IMR-90 (cell line): ENCODE measurements around the gene PIP5K1C. TPM values are rescaled to one million over a fixed set of nuclear protein-coding genes. Genes with fewer than 3 reads are reported as not detected.

ENCODE experiments used
- ATAC-seq: fragments of 200-7000 bp; cut with Tn5 transposase; 2 replicates; pipeline ENCODE4 v1.9.1; 2020; ENCODE audit warnings: low read depth, mild to moderate bottlenecking, moderate library complexity
- BruUV-seq: library from RNA; stranded (reverse); fragments of 400-500 nt; replicated peaks from 2 replicates; lab custom pipeline; 2021; lab: Mats Ljungman, UMichigan
- CTCF ChIA-PET: fragments of 300-600 bp; formaldehyde crosslinking; extraction: SDS; loops from one replicate; lab custom pipeline; 2021; ENCODE audit warnings: antibody characterized with exemption; lab: Yijun Ruan, JAX
- POLR2A ChIA-PET: fragments of 300-600 bp; sonication (Branson Sonifier 250); formaldehyde crosslinking; loops from one replicate; lab custom pipeline; 2022; ENCODE audit warnings: antibody characterized with exemption; ENCODE audit not compliant: unreplicated experiment; lab: Charles Lee
- DNase-seq: peaks from one replicate; pipeline ENCODE4 v3.0.0; 2013
- H2AFZ ChIP-seq: replicated peaks from 2 replicates; pipeline ENCODE3; 2013; ENCODE audit warnings: low read length, mild to moderate bottlenecking; ENCODE audit not compliant: poor library complexity
- H2AK5ac ChIP-seq: 2 replicates; pipeline ENCODE4 v1.6.1; 2013; ENCODE audit warnings: low read depth, low read length, inconsistent platforms
- H2AK9ac ChIP-seq: replicated peaks from 2 replicates; pipeline ENCODE3; 2013; ENCODE audit warnings: mild to moderate bottlenecking, low read depth, low read length, moderate library complexity; ENCODE audit not compliant: poor library complexity
- H2BK120ac ChIP-seq: 2 replicates; pipeline ENCODE4 v1.6.1; 2013; ENCODE audit warnings: low read depth, low read length, inconsistent platforms
- H2BK15ac ChIP-seq: 3 replicates; pipeline ENCODE4 v1.6.1; 2013; ENCODE audit warnings: low read depth, low read length, inconsistent platforms
- H2BK20ac ChIP-seq: 2 replicates; pipeline ENCODE4 v1.6.1; 2013; ENCODE audit warnings: low read depth, mild to moderate bottlenecking, inconsistent platforms, low read length, moderate library complexity
- H2BK5ac ChIP-seq: 2 replicates; pipeline ENCODE4 v1.6.1; 2013; ENCODE audit warnings: mild to moderate bottlenecking, low read depth, low read length, inconsistent platforms; ENCODE audit not compliant: poor library complexity, severe bottlenecking
- H3K14ac ChIP-seq: replicated peaks from 2 replicates; pipeline ENCODE4 v1.6.1; 2013; ENCODE audit warnings: low read depth, low read length, inconsistent platforms
- H3K18ac ChIP-seq: 2 replicates; pipeline ENCODE4 v1.6.1; 2013; ENCODE audit warnings: low read depth, low read length, control low read depth
- H3K23ac ChIP-seq: 2 replicates; pipeline ENCODE4 v1.6.1; 2013; ENCODE audit warnings: low read depth, low read length, inconsistent platforms
- H3K27ac ChIP-seq: 2 replicates; pipeline ENCODE4 v1.5.1; 2013; ENCODE audit warnings: mild to moderate bottlenecking, control low read depth, low read length; ENCODE audit not compliant: insufficient read depth
- H3K27me3 ChIP-seq: 2 replicates; pipeline ENCODE4 v1.6.1; 2013; ENCODE audit warnings: low read length; ENCODE audit not compliant: control insufficient read depth, insufficient read depth
- H3K36me3 ChIP-seq: 2 replicates; pipeline ENCODE4 v1.6.1; 2013; ENCODE audit warnings: low read length, mixed read lengths; ENCODE audit not compliant: control insufficient read depth, insufficient read depth
- H3K4ac ChIP-seq: 2 replicates; pipeline ENCODE4 v1.6.1; 2013; ENCODE audit warnings: low read depth, low read length, inconsistent platforms
- H3K4me1 ChIP-seq: 2 replicates; pipeline ENCODE4 v1.6.1; 2013; ENCODE audit warnings: low read length, mixed read lengths; ENCODE audit not compliant: control insufficient read depth, insufficient read depth
- H3K4me2 ChIP-seq: 2 replicates; pipeline ENCODE4 v1.6.1; 2013; ENCODE audit warnings: low read depth, mild to moderate bottlenecking, control low read depth, low read length, moderate library complexity
- H3K4me3 ChIP-seq: 2 replicates; pipeline ENCODE4 v1.5.1; 2013; ENCODE audit warnings: low read depth, mild to moderate bottlenecking, control low read depth, low read length, moderate library complexity; ENCODE audit not compliant: insufficient read depth
- H3K56ac ChIP-seq: 2 replicates; pipeline ENCODE4 v1.6.1; 2013; ENCODE audit warnings: low read length, inconsistent platforms; ENCODE audit not compliant: insufficient read depth; ENCODE audit errors: extremely low read depth
- H3K79me1 ChIP-seq, 2 experiments: 2 replicates each; pipeline ENCODE4 v1.6.1; 2013; ENCODE audit warnings: low read length in 2 of 2, inconsistent platforms in 1 of 2, low read depth in 1 of 2
- H3K9ac ChIP-seq: 2 replicates; pipeline ENCODE4 v1.6.1; 2013; ENCODE audit warnings: low read depth, low read length, control low read depth
- H3K9me1 ChIP-seq: 2 replicates; pipeline ENCODE4 v1.6.1; 2013; ENCODE audit warnings: low read length, inconsistent platforms; ENCODE audit not compliant: insufficient read depth
- H3K9me3 ChIP-seq: 2 replicates; pipeline ENCODE4 v1.6.1; 2013; ENCODE audit warnings: low read length; ENCODE audit not compliant: control insufficient read depth, insufficient read depth
- H4K20me1 ChIP-seq: 2 replicates; pipeline ENCODE4 v1.6.1; 2013; ENCODE audit warnings: low read length, inconsistent platforms; ENCODE audit not compliant: insufficient read depth
- H4K5ac ChIP-seq: 2 replicates; pipeline ENCODE4 v1.6.1; 2013; ENCODE audit warnings: mild to moderate bottlenecking, low read depth, low read length, control low read depth
- H4K8ac ChIP-seq, 2 experiments: 2 replicates each; pipeline ENCODE4 v1.6.1; 2013; ENCODE audit warnings: low read depth in 2 of 2, low read length in 2 of 2, control low read depth in 1 of 2, inconsistent platforms in 1 of 2
- H4K91ac ChIP-seq: 2 replicates; pipeline ENCODE4 v1.6.1; 2013; ENCODE audit warnings: low read depth, low read length, inconsistent platforms; ENCODE audit not compliant: insufficient read depth
- CEBPB ChIP-seq: IDR thresholded peaks from 2 replicates; pipeline ENCODE4 v1.6.1; 2012; ENCODE audit warnings: low read depth, low read length, improper control_type of control experiment
- CHD1 ChIP-seq: IDR thresholded peaks from 2 replicates; pipeline ENCODE4 v1.6.1; 2012; ENCODE audit warnings: low read depth, low read length, improper control_type of control experiment
- FOS ChIP-seq: fragments of 150-350 bp; IDR thresholded peaks from 2 replicates; pipeline ENCODE4 v1.6.1; 2016; ENCODE audit warnings: low read depth, low read length
- MAFK ChIP-seq: IDR thresholded peaks from 2 replicates; pipeline ENCODE4 v1.6.1; 2012; ENCODE audit warnings: low read depth, low read length, improper control_type of control experiment
- MAZ ChIP-seq: IDR thresholded peaks from 2 replicates; pipeline ENCODE4 v1.6.1; 2012; ENCODE audit warnings: low read depth, mild to moderate bottlenecking, low read length, improper control_type of control experiment, moderate library complexity, borderline replicate concordance
- NFE2L2 ChIP-seq: fragments of 150-350 bp; IDR thresholded peaks from 2 replicates; pipeline ENCODE4 v1.6.1; 2016; ENCODE audit warnings: low read depth, mild to moderate bottlenecking, low read length
- POLR2A ChIP-seq: IDR thresholded peaks from 2 replicates; pipeline ENCODE4 v1.6.1; 2012; ENCODE audit warnings: mild to moderate bottlenecking, low read depth, low read length
- RAD21 ChIP-seq: IDR thresholded peaks from 2 replicates; pipeline ENCODE4 v1.6.1; 2012; ENCODE audit warnings: low read length, improper control_type of control experiment
- RCOR1 ChIP-seq: IDR thresholded peaks from 2 replicates; pipeline ENCODE4 v1.6.1; 2012; ENCODE audit warnings: mild to moderate bottlenecking, low read length, improper control_type of control experiment; ENCODE audit not compliant: insufficient replicate concordance
- USF2 ChIP-seq: fragments of 150-350 bp; IDR thresholded peaks from 2 replicates; pipeline ENCODE4 v1.6.1; 2017; ENCODE audit warnings: mild to moderate bottlenecking, antibody characterized with exemption, low read length, low read depth
- WGBS, 2 experiments: methylation state at CpG; one replicate each; pipeline versions ENCODE4 v1.1.5 to v1.1.7; 2013; ENCODE audit warnings: missing lambda C conversion rate in 2 of 2; ENCODE audit not compliant: insufficient read length in 1 of 2; ENCODE audit errors: extremely low coverage in 2 of 2; 5-methylcytosine and 5-hydroxymethylcytosine counted together
- dilution Hi-C: fragments of 300-500 bp; cut with HindIII; formaldehyde crosslinking; loops from one replicate; pipeline ENCODE4 v1.14.3; 2018; ENCODE audit warnings: low sequenced_read_pairs; ENCODE audit not compliant: unreplicated experiment
- in situ Hi-C: fragments of 300-500 bp; cut with MboI; formaldehyde crosslinking; loops from 3 replicates; pipeline ENCODE4 v1.14.3; 2019; ENCODE audit warnings: low sequenced_read_pairs, inconsistent platforms, mixed read lengths
- intact Hi-C: fragments of 100-400 bp; cut with micrococcal nuclease; formaldehyde crosslinking; loops from 2 replicates; pipeline ENCODE4 v1.10.0; 2022
- polyA plus RNA-seq, 3 experiments: library from polyadenylated mRNA; depleted of rRNA; stranded (reverse); fragments of >200 nt; gene quantifications; 2 replicates each; pipeline ENCODE4 v1.2.3, GENCODE V29; 2012; ENCODE audit warnings: low replicate concordance in 1 of 3
- total RNA-seq: library from RNA; depleted of rRNA; stranded (reverse); fragments of >200 nt; gene quantifications from 2 replicates; pipeline ENCODE4 v1.2.3, GENCODE V29; 2012

The PIP5K1C gene
- total and polyA plus RNA-seq, 2 of the 4 experiments (the other 2 are of a cell fraction), result 13.6 to 23.3 TPM

DNA sequence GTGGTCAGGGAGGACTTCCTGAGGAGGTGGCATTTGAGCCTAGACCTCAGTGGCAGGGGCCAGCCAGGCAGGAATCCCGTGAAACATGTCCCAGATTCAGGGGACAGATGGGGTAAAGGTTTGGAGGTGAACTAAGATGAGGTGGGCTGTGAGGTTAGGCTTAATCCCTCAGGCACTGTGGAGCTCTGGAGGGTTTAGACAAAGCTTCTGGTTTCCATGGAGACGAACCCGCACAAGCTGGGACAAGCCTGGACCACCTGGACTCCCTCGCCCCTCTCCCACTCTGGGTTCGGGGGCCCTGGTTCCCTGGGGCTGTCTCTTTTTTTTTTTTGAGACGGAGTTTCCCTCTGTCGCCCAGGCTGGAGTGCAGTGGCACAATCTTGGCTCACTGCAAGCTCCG lies 23.6 kb upstream of the PIP5K1C start:
- Histone ChIP-seq H3K27me3 (peaks cover 38% of the 10 kb centered on the region), H2AK5ac (no peak overlapping the region), H3K4me3 (no peak overlapping the region), H3K79me1 (no peaks in the 10 kb centered on the region), H2BK120ac (no peak overlapping the region), H3K4ac (no peak overlapping the region), H4K91ac (no peak overlapping the region), H2BK20ac (no peak overlapping the region), H2AFZ (no peak overlapping the region), H2AK9ac (no peak overlapping the region), H3K9me1 (no peaks in the 10 kb centered on the region), H3K56ac (no peak overlapping the region), H3K27ac (no peak overlapping the region), H3K9ac (no peak overlapping the region), H3K4me2 (no peak overlapping the region), H3K36me3 (no peaks in the 10 kb centered on the region), H4K5ac (no peak overlapping the region), H2BK5ac (no peak overlapping the region), H3K4me1 (no peaks in the 10 kb centered on the region), H2BK15ac (no peak overlapping the region), H4K8ac (no peak overlapping the region), H3K14ac (no peak overlapping the region), H4K20me1 (no peaks in the 10 kb centered on the region), H3K9me3 (no peaks in the 10 kb centered on the region), H3K18ac (no peak overlapping the region), H3K23ac (no peak overlapping the region)
- DNase-seq (no peak), ATAC-seq (no peak)
- in situ Hi-C loops, result no loop called here
- CTCF ChIA-PET, result no interaction called here
- POLR2A ChIA-PET, result no interaction called here
- intact Hi-C loops, result no loop called here
- WGBS, 2 experiments, result no CpG with 5 or more reads among the region's 8 CpGs
- dilution Hi-C loops, result no loop called here
- TF ChIP-seq CHD1 (no peak), RAD21 (no peak), NFE2L2 (no peak), USF2 (no peak), RCOR1 (no peak), CEBPB (no peak), MAFK (no peak), POLR2A (no peak), FOS (no peak), MAZ (no peak)
- no TSS peak for BruUV-seq
